Peyer's patch (tissue), 4 donors: ENCODE results near the gene TNFRSF19. TPM values are rescaled to one million over a fixed set of nuclear protein-coding genes. Genes with fewer than 3 reads are reported as not detected.

Experiments
- DNase-seq, 3 donors: peaks; one replicate each; pipeline ENCODE4 v3.0.0-alpha.2; 2017 to 2019
- H3K27ac ChIP-seq, 4 donors: fragments of 200-600 bp; sonication (generic); one replicate each; pipeline ENCODE4 v1.5.1; 2016 to 2019
- H3K27me3 ChIP-seq, 2 donors: fragments of 200-600 bp; sonication (generic); one replicate each; pipeline ENCODE4 v1.5.1; 2019
- H3K36me3 ChIP-seq, 3 donors: fragments of 200-600 bp; sonication (generic); one replicate each; pipeline ENCODE4 v1.5.1; 2016 to 2019
- H3K4me1 ChIP-seq, 4 donors: fragments of 200-600 bp; sonication (generic); one replicate each; pipeline ENCODE4 v1.5.1; 2016 to 2019
- H3K4me3 ChIP-seq, 4 donors: fragments of 200-600 bp; sonication (generic); 1 replicate in 3 of 4; 2 replicates in 1 of 4; pipeline ENCODE4 v1.5.1; 2016 to 2019; ENCODE audit warnings: mild to moderate bottlenecking in 1 of 4
- H3K9me3 ChIP-seq, 4 donors: fragments of 200-600 bp; sonication (generic); one replicate each; pipeline ENCODE4 v1.5.1; 2016 to 2019; ENCODE audit warnings: mild to moderate bottlenecking in 1 of 4
- CTCF ChIP-seq, 6 experiments: fragments of 450-650 bp in 4 of 6; fragments of 200-600 bp in 2 of 6; sonication (generic) in 1 of 6; IDR thresholded peaks; one replicate each; pipeline ENCODE4 v1.5.1; 2017 to 2019; ENCODE audit warnings: antibody characterized with exemption in 6 of 6, mild to moderate bottlenecking in 3 of 6, moderate library complexity in 1 of 6
- POLR2A ChIP-seq, 2 donors: fragments of 450-650 bp; IDR thresholded peaks; one replicate each; pipeline ENCODE4 v1.5.1; 2017; ENCODE audit warnings: antibody characterized with exemption in 2 of 2, mild to moderate bottlenecking in 2 of 2, moderate library complexity in 2 of 2
- total RNA-seq, 4 donors: library from RNA; depleted of rRNA; stranded (reverse); fragments of >200 nt; gene quantifications; one replicate each; pipeline ENCODE4 v1.1.0, GENCODE V29; 2016

The TNFRSF19 gene
- total RNA-seq, 4 donors from 2014 or later: 0.94 to 1.7 (median 1.2) TPM; not detected in 1

- H3K9me3 ChIP-seq: no peaks in the 10 kb centered on the region
- no peaks in the 10 kb centered on the region for H3K27me3 ChIP-seq
- no peak for DNase-seq
- H3K4me3 ChIP-seq: no peak overlapping the region
- H3K4me1 ChIP-seq: no peaks in the 10 kb centered on the region
- no peaks in the 10 kb centered on the region for H3K36me3 ChIP-seq
- no peak for TF ChIP-seq POLR2A (IDR thresholded peaks at IDR 0.05)
- no peak for TF ChIP-seq CTCF (IDR thresholded peaks at IDR 0.05)
- no peak overlapping the region for H3K27ac ChIP-seq
These were observed 81.7 kb downstream of the TNFRSF19 start for GRCh38 chr13:23651887-23652286.

GRCh38 chr13:23652909-23653726 lies 82.9 kb downstream of the TNFRSF19 start:
- no peaks in the 10 kb centered on the region for H3K9me3 ChIP-seq
- no peak overlapping the region for H3K4me3 ChIP-seq
- no peaks in the 10 kb centered on the region for H3K36me3 ChIP-seq
- no peak overlapping the region for H3K27ac ChIP-seq
- DNase-seq: no peak
- no peaks in the 10 kb centered on the region for H3K4me1 ChIP-seq
- H3K27me3 ChIP-seq: no peaks in the 10 kb centered on the region
- TF ChIP-seq POLR2A (IDR thresholded peaks at IDR 0.05) (no peak), CTCF (IDR thresholded peaks at IDR 0.05) (no peak)

GRCh38 chr13:23654111-23655110 lies 84.2 kb downstream of the TNFRSF19 start:
- Histone ChIP-seq H3K27ac (no peak overlapping the region), H3K36me3 (no peaks in the 10 kb centered on the region), H3K9me3 (no peaks in the 10 kb centered on the region), H3K4me1 (no peaks in the 10 kb centered on the region), H3K4me3 (no peak overlapping the region), H3K27me3 (no peaks in the 10 kb centered on the region)
- DNase-seq: no peak
- TF ChIP-seq CTCF (IDR thresholded peaks at IDR 0.05) (no peak), POLR2A (IDR thresholded peaks at IDR 0.05) (no peak)

GRCh38 chr13:23655321-23655720 lies 85.1 kb downstream of the TNFRSF19 start:
- no peak for DNase-seq
- H3K9me3 ChIP-seq: no peaks in the 10 kb centered on the region

More at GRCh38 chr13:23655321-23655720, 85.1 kb downstream of the TNFRSF19 start:
- Histone ChIP-seq H3K4me3 (no peak overlapping the region), H3K36me3 (no peaks in the 10 kb centered on the region), H3K27me3 (no peaks in the 10 kb centered on the region), H3K4me1 (no peaks in the 10 kb centered on the region), H3K27ac (no peak overlapping the region)
- TF ChIP-seq POLR2A (IDR thresholded peaks at IDR 0.05) (no peak), CTCF (IDR thresholded peaks at IDR 0.05) (no peak)
